Jurkat, Clone E6-1 (cell line): ENCODE results near the gene EHD2.
"Not testable (repeated sequence)": the region's sequence is repeated elsewhere in the genome, so short reads cannot be mapped to it uniquely, and the experiment has no call there.

Source experiments
- DNase-seq: peaks from one replicate; pipeline ENCODE4 v3.0.0-alpha.2; 2011; ENCODE audit warnings: low read depth, low spot score
- H3K4me3 ChIP-seq: 2 replicates; pipeline ENCODE4 v1.5.1; 2011; ENCODE audit warnings: mild to moderate bottlenecking, low read length, control low read depth, moderate library complexity

EHD2 gene

DNA sequence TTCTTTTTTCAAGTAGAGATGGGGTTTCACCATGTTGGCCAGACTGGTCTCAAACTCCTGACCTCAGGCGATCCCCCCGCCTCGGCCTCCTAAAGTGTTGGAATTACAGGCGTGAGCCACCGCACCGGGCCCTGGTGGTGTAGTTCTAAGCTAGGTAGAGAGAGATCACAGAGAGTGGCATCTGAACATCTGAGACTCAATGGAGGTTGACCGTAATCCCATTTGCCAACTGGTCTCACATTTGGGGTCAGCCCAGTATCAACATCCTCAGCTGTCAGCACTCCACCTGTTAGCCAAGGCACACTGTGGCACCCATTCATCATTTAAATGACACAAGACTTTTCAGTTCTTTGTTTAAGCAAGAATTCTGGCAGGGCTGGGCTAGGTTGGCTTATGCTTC is 73.3 kb downstream of the EHD2 start:
- DNase-seq: no peak
- H3K4me3 ChIP-seq: no peak overlapping the region

DNA sequence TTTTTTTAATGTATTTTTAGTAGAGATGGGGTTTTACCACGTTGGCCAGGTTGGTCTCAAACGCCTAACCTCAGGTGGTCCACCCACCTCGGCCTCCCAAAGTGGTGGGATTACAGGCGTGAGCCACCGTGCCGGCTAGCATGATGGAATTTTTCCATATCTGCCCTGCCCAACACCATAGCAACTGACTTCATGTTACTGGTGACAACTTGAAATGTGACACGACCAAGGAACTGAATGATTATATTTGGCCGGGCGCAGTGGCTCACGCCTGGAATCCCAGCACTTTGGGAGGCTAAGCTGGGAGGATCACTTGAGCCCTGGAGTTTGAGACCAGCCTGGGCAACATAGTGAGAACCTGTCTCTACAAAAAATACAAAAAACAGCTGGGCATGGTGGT is 74.1 kb downstream of the EHD2 start:
- not testable (repeated sequence) for DNase-seq, H3K4me3 ChIP-seq

DNA sequence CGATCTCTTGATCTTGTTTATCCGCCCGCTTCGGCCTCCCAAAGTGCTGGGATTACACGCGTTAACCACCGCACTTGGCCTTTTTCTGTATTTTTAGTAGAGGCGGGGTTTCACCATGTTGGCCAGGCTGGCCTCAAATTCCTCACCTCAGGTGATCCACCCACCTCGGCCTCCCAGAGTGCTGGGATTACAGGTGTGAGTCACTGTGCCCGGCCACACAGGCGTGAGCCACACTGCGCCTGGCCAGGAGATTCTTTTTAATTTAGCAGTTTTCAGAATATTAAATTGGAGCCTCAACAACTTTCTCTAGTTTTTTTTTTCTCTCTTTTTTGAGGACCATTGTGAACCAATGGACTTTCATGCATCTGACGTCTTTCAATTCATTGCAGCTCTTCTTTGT is 76.6 kb downstream of the EHD2 start:
- not testable (repeated sequence) for DNase-seq, H3K4me3 ChIP-seq

GRCh38 chr19:47790398-47790814 is 77.2 kb downstream of the EHD2 start:
- H3K4me3 ChIP-seq: no peak overlapping the region
- DNase-seq: peak; percentile 59

GRCh38 chr19:47792616-47793015 is 79.4 kb downstream of the EHD2 start:
- no peak for DNase-seq
- H3K4me3 ChIP-seq: no peak overlapping the region
